GM12864 (cell line): ENCODE results near the gene PACS1.

ENCODE experiments used
- DNase-seq: peaks from one replicate; pipeline ENCODE4 v3.0.0-alpha.2; 2011; ENCODE audit warnings: low read depth
- H3K4me3 ChIP-seq: 2 replicates; pipeline ENCODE4 v1.5.1; 2011; ENCODE audit warnings: mild to moderate bottlenecking, low read depth, low read length, control low read depth
- TF ChIP-seq, protein P1 (sequence below): IDR thresholded peaks from 2 replicates; pipeline ENCODE4 v1.5.1; 2011; ENCODE audit warnings: low read depth, mild to moderate bottlenecking, moderate library complexity, low read length, control low read depth, inconsistent platforms; ENCODE audit errors: missing control alignments

Gene PACS1

GRCh38 chr11:66237867-66238266 is 167.8 kb downstream of the PACS1 start:
- no peak overlapping the region for H3K4me3 ChIP-seq
- DNase-seq: no peak
- TF ChIP-seq, protein P1, sequence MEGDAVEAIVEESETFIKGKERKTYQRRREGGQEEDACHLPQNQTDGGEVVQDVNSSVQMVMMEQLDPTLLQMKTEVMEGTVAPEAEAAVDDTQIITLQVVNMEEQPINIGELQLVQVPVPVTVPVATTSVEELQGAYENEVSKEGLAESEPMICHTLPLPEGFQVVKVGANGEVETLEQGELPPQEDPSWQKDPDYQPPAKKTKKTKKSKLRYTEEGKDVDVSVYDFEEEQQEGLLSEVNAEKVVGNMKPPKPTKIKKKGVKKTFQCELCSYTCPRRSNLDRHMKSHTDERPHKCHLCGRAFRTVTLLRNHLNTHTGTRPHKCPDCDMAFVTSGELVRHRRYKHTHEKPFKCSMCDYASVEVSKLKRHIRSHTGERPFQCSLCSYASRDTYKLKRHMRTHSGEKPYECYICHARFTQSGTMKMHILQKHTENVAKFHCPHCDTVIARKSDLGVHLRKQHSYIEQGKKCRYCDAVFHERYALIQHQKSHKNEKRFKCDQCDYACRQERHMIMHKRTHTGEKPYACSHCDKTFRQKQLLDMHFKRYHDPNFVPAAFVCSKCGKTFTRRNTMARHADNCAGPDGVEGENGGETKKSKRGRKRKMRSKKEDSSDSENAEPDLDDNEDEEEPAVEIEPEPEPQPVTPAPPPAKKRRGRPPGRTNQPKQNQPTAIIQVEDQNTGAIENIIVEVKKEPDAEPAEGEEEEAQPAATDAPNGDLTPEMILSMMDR: no peak

GRCh38 chr11:66238786-66239413 is 168.8 kb downstream of the PACS1 start:
- DNase-seq: no peak
- TF ChIP-seq, protein P1: no peak
- no peak overlapping the region for H3K4me3 ChIP-seq

- TF ChIP-seq, protein P1: no peak
- no peak overlapping the region for H3K4me3 ChIP-seq
- DNase-seq: no peak
Measured at GRCh38 chr11:66239511-66239910, 169.4 kb downstream of the PACS1 start.

- TF ChIP-seq, protein P1: no peak
- H3K4me3 ChIP-seq: no peak overlapping the region
- no peak for DNase-seq
Measured at GRCh38 chr11:66239998-66240780, 170.1 kb downstream of the PACS1 start.

DNA sequence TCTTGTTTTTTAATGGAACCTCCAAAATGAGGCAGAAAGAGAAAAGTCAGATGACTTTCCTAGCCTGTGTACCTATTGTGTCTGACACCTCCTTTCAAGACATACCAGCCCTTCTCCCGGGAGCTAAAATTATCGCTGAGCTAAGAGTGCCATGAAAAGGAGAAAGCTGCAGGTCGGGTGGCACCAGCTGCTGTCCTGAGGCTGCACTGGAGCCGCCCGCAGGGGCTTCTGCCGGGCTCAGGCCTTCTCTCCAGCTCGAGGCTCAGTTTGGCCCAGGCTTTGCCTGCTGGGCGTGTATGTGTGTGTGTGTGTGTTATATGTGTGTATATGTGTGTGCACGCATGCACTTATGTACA is 170.7 kb downstream of the PACS1 start:
- no peak for DNase-seq
- H3K4me3 ChIP-seq: no peak overlapping the region
- TF ChIP-seq, protein P1: no peak

GRCh38 chr11:66242095-66242765 is 172.2 kb downstream of the PACS1 start:
- no peak overlapping the region for H3K4me3 ChIP-seq
- DNase-seq: no peak
- TF ChIP-seq, protein P1: no peak
